ENCODE results near the gene EGFL7. TPM values are rescaled to one million over a fixed set of nuclear protein-coding genes. Genes with fewer than 3 reads are reported as not detected.

Gene EGFL7
- total RNA-seq, 1 experiment from 2014 or later: 79.5 TPM

DNA sequence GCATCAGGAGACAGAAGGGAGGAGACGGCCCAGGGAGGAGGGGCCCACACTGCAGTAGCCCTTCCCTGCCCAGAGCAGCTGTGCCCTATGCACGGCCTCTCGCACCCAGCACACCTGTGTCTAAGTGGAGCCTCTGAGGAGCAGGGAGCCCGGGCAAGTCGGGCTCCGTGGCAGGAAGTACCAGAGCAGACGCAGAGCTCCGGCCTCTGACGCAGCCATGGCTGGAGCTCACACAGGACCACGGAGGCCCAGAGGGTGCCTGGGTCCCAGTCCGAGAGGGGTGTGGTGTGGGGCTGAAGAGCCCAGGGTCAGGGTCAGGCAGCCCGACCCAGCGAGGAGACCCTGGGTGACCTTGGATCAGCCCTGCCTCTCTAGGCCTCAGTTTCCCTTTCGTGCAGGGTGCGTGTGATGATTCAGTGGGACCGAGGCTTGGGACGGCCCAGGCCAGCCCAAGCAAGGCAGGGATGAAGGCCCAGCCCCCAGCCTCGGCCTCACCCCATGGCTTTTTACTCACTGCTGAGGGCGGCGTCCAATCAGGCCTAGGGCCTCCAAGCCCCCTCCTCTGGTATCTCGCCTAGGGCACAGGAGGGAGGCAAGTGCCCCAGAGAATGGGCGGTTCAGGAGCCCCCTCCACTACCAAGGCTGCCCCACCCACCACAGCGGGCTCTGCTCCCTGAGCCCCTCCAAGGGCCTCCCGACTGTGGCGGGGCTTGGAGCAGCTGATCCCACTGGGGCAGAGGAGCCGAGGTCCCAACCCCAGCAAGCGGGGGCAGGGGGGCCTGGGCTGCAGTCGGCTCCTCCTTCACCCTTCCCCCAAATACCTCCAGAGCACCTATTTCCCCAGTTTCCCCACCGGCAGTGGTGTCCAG is 28.8 kb downstream of the EGFL7 start:
- CTCF ChIA-PET: no interaction called here
- TF ChIP-seq, protein P1, sequence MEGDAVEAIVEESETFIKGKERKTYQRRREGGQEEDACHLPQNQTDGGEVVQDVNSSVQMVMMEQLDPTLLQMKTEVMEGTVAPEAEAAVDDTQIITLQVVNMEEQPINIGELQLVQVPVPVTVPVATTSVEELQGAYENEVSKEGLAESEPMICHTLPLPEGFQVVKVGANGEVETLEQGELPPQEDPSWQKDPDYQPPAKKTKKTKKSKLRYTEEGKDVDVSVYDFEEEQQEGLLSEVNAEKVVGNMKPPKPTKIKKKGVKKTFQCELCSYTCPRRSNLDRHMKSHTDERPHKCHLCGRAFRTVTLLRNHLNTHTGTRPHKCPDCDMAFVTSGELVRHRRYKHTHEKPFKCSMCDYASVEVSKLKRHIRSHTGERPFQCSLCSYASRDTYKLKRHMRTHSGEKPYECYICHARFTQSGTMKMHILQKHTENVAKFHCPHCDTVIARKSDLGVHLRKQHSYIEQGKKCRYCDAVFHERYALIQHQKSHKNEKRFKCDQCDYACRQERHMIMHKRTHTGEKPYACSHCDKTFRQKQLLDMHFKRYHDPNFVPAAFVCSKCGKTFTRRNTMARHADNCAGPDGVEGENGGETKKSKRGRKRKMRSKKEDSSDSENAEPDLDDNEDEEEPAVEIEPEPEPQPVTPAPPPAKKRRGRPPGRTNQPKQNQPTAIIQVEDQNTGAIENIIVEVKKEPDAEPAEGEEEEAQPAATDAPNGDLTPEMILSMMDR (conservative IDR thresholded peaks at IDR 0.05; ENCODE audit: low read depth, low read length): no peak
- no peak for TF ChIP-seq EZH2 (IDR thresholded peaks at IDR 0.05; ENCODE audit: borderline replicate concordance, low read depth, low read length, poor library complexity, severe bottlenecking)
- H3K27me3 ChIP-seq (replicated peaks; ENCODE audit: insufficient read depth, low read depth, low read length, poor library complexity): no peaks in the 10 kb centered on the region

DNA sequence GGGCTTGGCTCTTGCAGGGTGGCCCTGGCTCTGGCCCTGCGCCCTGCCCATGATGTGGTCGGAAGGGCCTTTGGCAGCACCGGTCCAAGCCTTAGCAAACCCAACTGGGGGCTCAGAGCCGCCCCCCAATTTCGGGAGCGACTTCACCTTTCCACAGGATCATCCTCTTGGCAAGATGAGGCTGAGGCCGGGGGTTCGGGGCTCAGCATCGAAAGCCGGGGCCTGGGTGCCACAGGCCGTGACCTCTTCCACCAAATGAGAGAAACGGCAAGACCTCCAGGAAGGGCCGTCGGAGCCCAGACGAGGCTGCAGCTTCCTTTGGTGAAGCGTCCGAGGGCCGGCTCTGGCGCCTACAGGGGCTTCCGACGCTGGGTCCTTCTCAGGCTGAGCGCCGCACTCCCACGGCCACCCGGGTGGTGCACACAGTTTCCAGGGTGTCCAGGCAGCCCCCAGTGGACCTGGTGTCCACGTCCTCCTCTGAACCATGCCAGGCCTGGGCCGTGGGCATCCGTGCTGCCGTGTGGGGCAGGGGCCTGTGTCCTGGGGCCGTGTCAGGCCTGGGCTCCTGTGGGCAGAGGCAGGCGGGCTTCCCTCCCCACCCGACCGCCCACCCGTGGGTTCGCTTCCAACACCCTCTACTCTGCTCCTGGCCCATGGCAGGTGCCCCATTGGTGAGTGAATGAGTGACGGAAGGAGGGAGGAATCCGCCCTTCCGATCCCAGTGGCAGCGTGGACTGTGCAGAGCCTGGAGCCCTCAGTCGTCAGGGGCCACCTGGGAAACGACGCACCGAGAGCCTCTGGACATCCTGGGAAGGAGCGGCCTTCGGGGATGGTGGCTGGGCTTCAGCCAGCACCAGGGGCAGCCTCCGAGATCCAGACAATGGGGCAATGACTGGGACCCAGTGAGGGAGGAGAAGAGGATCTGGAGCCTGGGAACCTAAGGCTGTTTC is 29.7 kb downstream of the EGFL7 start:
- ChIA-PET CTCF (no interaction called here), POLR2A (ENCODE audit: low non-redundant PET) (no interaction called here)
- no peaks in the 10 kb centered on the region for H3K4me1 ChIP-seq (ENCODE audit: insufficient read depth, low read length, poor library complexity, severe bottlenecking)
- intact Hi-C loops (cut with micrococcal nuclease; ENCODE audit: unreplicated experiment): no loop called here
- no peaks in the 10 kb centered on the region for H3K27me3 ChIP-seq (replicated peaks; ENCODE audit: insufficient read depth, low read depth, low read length, poor library complexity)
- BruUV-seq (replicated peaks): no TSS peak
- TF ChIP-seq EZH2 (IDR thresholded peaks at IDR 0.05; ENCODE audit: borderline replicate concordance, low read depth, low read length, poor library complexity, severe bottlenecking): no peak
- TF ChIP-seq, protein P1 (conservative IDR thresholded peaks at IDR 0.05; ENCODE audit: low read depth, low read length): no peak
- no peaks in the 10 kb centered on the region for H3K36me3 ChIP-seq (ENCODE audit: insufficient read depth, low read length, poor library complexity, severe bottlenecking)
- no peaks in the 10 kb centered on the region for H3K9me3 ChIP-seq (ENCODE audit: low read depth, low read length, poor library complexity, severe bottlenecking)
- H3K27ac ChIP-seq (ENCODE audit: low read depth, low read length, poor library complexity, severe bottlenecking): no peak overlapping the region
- H3K4me3 ChIP-seq (ENCODE audit: low read depth, low read length, poor library complexity, severe bottlenecking): no peak overlapping the region
- no peak for DNase-seq (ENCODE audit: low spot score)

More for the DNA sequence above, 28.8 kb downstream of the EGFL7 start:
- H3K27ac ChIP-seq (ENCODE audit: low read depth, low read length, poor library complexity, severe bottlenecking): no peak overlapping the region
- H3K4me3 ChIP-seq (ENCODE audit: low read depth, low read length, poor library complexity, severe bottlenecking): no peak overlapping the region
- intact Hi-C loops (cut with micrococcal nuclease; ENCODE audit: unreplicated experiment): no loop called here
- no TSS peak for BruUV-seq (replicated peaks)
- POLR2A ChIA-PET (ENCODE audit: low non-redundant PET): no interaction called here
- no peak for DNase-seq (ENCODE audit: low spot score)
- H3K4me1 ChIP-seq (ENCODE audit: insufficient read depth, low read length, poor library complexity, severe bottlenecking): no peaks in the 10 kb centered on the region
- H3K36me3 ChIP-seq (ENCODE audit: insufficient read depth, low read length, poor library complexity, severe bottlenecking): no peaks in the 10 kb centered on the region
- no peaks in the 10 kb centered on the region for H3K9me3 ChIP-seq (ENCODE audit: low read depth, low read length, poor library complexity, severe bottlenecking)

DNA sequence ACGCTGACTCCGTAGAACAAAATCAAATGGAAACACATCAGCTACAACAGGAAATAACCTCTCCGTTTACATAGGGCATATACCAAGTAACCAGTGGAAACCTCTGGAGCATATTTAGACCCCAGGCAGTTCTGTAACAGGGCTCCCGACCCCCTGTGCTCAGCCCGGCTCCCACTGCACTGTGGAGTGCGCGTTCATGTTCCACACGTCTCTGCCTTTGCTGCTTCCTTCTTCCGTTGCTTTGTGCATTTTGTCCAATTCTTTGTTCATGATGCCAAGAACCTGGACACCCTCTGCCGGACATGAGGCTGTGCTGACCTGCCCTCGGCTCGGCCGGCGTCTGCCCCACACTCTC is 30.4 kb downstream of the EGFL7 start:
- CTCF ChIA-PET: no interaction called here
- no TSS peak for BruUV-seq (replicated peaks)
- Histone ChIP-seq H3K27ac (ENCODE audit: low read depth, low read length, poor library complexity, severe bottlenecking) (no peak overlapping the region), H3K9me3 (ENCODE audit: low read depth, low read length, poor library complexity, severe bottlenecking) (no peaks in the 10 kb centered on the region), H3K27me3 (replicated peaks; ENCODE audit: insufficient read depth, low read depth, low read length, poor library complexity) (no peaks in the 10 kb centered on the region), H3K4me1 (ENCODE audit: insufficient read depth, low read length, poor library complexity, severe bottlenecking) (peaks cover 4% of the 10 kb centered on the region), H3K36me3 (ENCODE audit: insufficient read depth, low read length, poor library complexity, severe bottlenecking) (no peaks in the 10 kb centered on the region), H3K4me3 (ENCODE audit: low read depth, low read length, poor library complexity, severe bottlenecking) (no peak overlapping the region)
- intact Hi-C loops (cut with micrococcal nuclease; ENCODE audit: unreplicated experiment): no loop called here
- no peak for TF ChIP-seq EZH2 (IDR thresholded peaks at IDR 0.05; ENCODE audit: borderline replicate concordance, low read depth, low read length, poor library complexity, severe bottlenecking)
- DNase-seq (ENCODE audit: low spot score): no peak
- POLR2A ChIA-PET (ENCODE audit: low non-redundant PET): no interaction called here
